ENCODE measurements around the gene PTK6. TPM values are rescaled to one million over a fixed set of nuclear protein-coding genes. Genes with fewer than 3 reads are reported as not detected.

Gene PTK6
- total and polyA plus RNA-seq, 4 experiments from 2014 or later = 0.31 to 0.59 TPM; not detected in 2

GRCh38 chr20:63544241-63544957, 7.2 kb upstream of the PTK6 start:
- intact Hi-C loops (cut with micrococcal nuclease) = no loop called here
- H3K36me3 Mint-ChIP-seq = no peaks in the 10 kb centered on the region
- H3K36me3 ChIP-seq (ENCODE audit: insufficient read depth, low read length) = no peaks in the 10 kb centered on the region
- no peak overlapping the region for H3K27ac Mint-ChIP-seq
- no peaks in the 10 kb centered on the region for H3K27me3 ChIP-seq (ENCODE audit: insufficient read depth, low read length)
- H3K27me3 Mint-ChIP-seq = peaks cover 2% of the 10 kb centered on the region in 2 donors
- no peaks in the 10 kb centered on the region for H3K9me3 Mint-ChIP-seq
- no peak overlapping the region for H3K4me3 Mint-ChIP-seq
- no peak overlapping the region for H3K4me3 ChIP-seq (ENCODE audit: low read length in 2 of 2)
- peaks cover 5% of the 10 kb centered on the region for H3K4me1 ChIP-seq (ENCODE audit: insufficient read depth, low read length)
- peaks cover 1 to 9% (median 4%) of the 10 kb centered on the region in 4 donors for H3K4me1 Mint-ChIP-seq
- H3K27ac ChIP-seq (ENCODE audit: low read depth, low read length) = no peak overlapping the region
- no peaks in the 10 kb centered on the region for H3K9me3 ChIP-seq (ENCODE audit: control insufficient read depth in 1 of 2, low read length in 2 of 2)
- ChIA-PET POLR2A (ENCODE audit: partially characterized antibody) (interaction anchor here (2.2 to 3.2 kb wide), 2 partner anchors 8 to 23 kb away, joined by 6 to 18 read pairs; no protein-coding TSS in a partner anchor), CTCF (ENCODE audit: partially characterized antibody) (interaction anchor here (0.6 to 1.2 kb wide), 2 partner anchors 237 to 242 kb away, joined by 3 read pairs; no protein-coding TSS in a partner anchor)
- DNase-seq = no peak

DNA sequence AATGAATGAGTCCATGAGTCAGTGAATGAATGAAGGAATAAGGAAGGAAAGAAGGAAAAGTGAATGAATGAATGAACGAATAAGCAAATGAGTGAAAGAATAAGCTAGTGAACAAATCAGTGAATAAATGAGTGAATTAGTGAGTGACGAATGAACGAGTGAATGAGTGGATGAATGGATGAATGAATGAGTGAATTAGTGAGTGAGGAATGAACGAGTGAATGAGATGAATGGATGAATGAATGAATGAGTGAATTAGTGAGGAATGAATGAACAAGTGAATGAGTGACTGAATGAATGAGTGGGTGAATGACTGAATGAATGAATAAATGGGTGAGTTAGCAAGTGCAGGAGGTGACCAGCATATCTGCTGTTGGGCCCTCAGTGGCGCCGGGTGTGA, 6.6 kb upstream of the PTK6 start:
- H3K9me3 Mint-ChIP-seq = no peaks in the 10 kb centered on the region
- no peak overlapping the region for H3K4me3 Mint-ChIP-seq
- Histone ChIP-seq H3K9me3 (ENCODE audit: control insufficient read depth in 1 of 2, low read length in 2 of 2) (no peaks in the 10 kb centered on the region), H3K4me1 (ENCODE audit: insufficient read depth, low read length) (peaks cover 10% of the 10 kb centered on the region), H3K4me3 (ENCODE audit: low read length in 2 of 2) (no peak overlapping the region), H3K27me3 (ENCODE audit: insufficient read depth, low read length) (no peaks in the 10 kb centered on the region), H3K27ac (ENCODE audit: low read depth, low read length) (no peak overlapping the region), H3K36me3 (ENCODE audit: insufficient read depth, low read length) (no peaks in the 10 kb centered on the region)
- H3K27ac Mint-ChIP-seq = peak overlapping the region in 2 of 7 donors; percentile 14 to 69
- H3K27me3 Mint-ChIP-seq = peaks cover 2% of the 10 kb centered on the region in 2 donors
- intact Hi-C loops (cut with micrococcal nuclease) = no loop called here
- peaks cover 1 to 9% (median 4%) of the 10 kb centered on the region in 4 donors for H3K4me1 Mint-ChIP-seq
- CTCF ChIA-PET (ENCODE audit: partially characterized antibody) = interaction anchor here (0.6 to 1.9 kb wide), 4 partner anchors 38 to 243 kb away, joined by 3 to 4 read pairs (median 3); no protein-coding TSS in a partner anchor
- POLR2A ChIA-PET (ENCODE audit: partially characterized antibody) = interaction anchor here (2.2 to 3.2 kb wide), 2 partner anchors 9 to 22 kb away, joined by 6 to 18 read pairs; no protein-coding TSS in a partner anchor
- no peak for DNase-seq
- H3K36me3 Mint-ChIP-seq = no peaks in the 10 kb centered on the region

- Mint-ChIP-seq H3K27ac (no peak overlapping the region), H3K4me3 (no peak overlapping the region), H3K27me3 (peaks cover 2% of the 10 kb centered on the region in 2 donors), H3K4me1 (peaks cover 1 to 14% (median 4%) of the 10 kb centered on the region in 4 donors), H3K36me3 (no peaks in the 10 kb centered on the region), H3K9me3 (no peaks in the 10 kb centered on the region)
- H3K36me3 ChIP-seq (ENCODE audit: insufficient read depth, low read length) = no peaks in the 10 kb centered on the region
- H3K27me3 ChIP-seq (ENCODE audit: insufficient read depth, low read length) = no peaks in the 10 kb centered on the region
- CTCF ChIA-PET (ENCODE audit: partially characterized antibody) = interaction anchor here (1.1 to 1.9 kb wide), 4 partner anchors 39 to 323 kb away, joined by 3 to 4 read pairs (median 3); partner anchors contain the start of gene TPD52L2
- POLR2A ChIA-PET (ENCODE audit: partially characterized antibody) = interaction anchor here (2.2 to 3.2 kb wide), 2 partner anchors 9 to 22 kb away, joined by 6 to 18 read pairs; no protein-coding TSS in a partner anchor
- H3K27ac ChIP-seq (ENCODE audit: low read depth, low read length) = no peak overlapping the region
- H3K4me1 ChIP-seq (ENCODE audit: insufficient read depth, low read length) = peaks cover 16% of the 10 kb centered on the region
- DNase-seq = no peak
- H3K9me3 ChIP-seq (ENCODE audit: control insufficient read depth in 1 of 2, low read length in 2 of 2) = no peaks in the 10 kb centered on the region
- no peak overlapping the region for H3K4me3 ChIP-seq (ENCODE audit: low read length in 2 of 2)
- intact Hi-C loops (cut with micrococcal nuclease) = no loop called here
Measured at GRCh38 chr20:63543131-63543530, 6.0 kb upstream of the PTK6 start.

- no peaks in the 10 kb centered on the region for H3K9me3 ChIP-seq (ENCODE audit: control insufficient read depth in 1 of 2, low read length in 2 of 2)
- Mint-ChIP-seq H3K9me3 (no peaks in the 10 kb centered on the region), H3K4me1 (peaks cover 1 to 18% (median 4%) of the 10 kb centered on the region in 4 donors), H3K36me3 (no peaks in the 10 kb centered on the region), H3K27me3 (peaks cover 2% of the 10 kb centered on the region in 2 donors), H3K27ac (peak overlapping the region in 1 of 7 donors; percentile 68), H3K4me3 (no peak overlapping the region)
- no peaks in the 10 kb centered on the region for H3K36me3 ChIP-seq (ENCODE audit: insufficient read depth, low read length)
- H3K4me1 ChIP-seq (ENCODE audit: insufficient read depth, low read length) = peaks cover 19% of the 10 kb centered on the region
- no peak for DNase-seq
- H3K4me3 ChIP-seq (ENCODE audit: low read length in 2 of 2) = no peak overlapping the region
- ChIA-PET CTCF (ENCODE audit: partially characterized antibody) (interaction anchor here (1.1 to 1.9 kb wide), 3 partner anchors 39 to 323 kb away, joined by 3 to 4 read pairs (median 3); partner anchors contain the start of gene TPD52L2), POLR2A (ENCODE audit: partially characterized antibody) (interaction anchor here (2.2 to 3.2 kb wide), 2 partner anchors 10 to 21 kb away, joined by 6 to 18 read pairs; no protein-coding TSS in a partner anchor)
- H3K27me3 ChIP-seq (ENCODE audit: insufficient read depth, low read length) = no peaks in the 10 kb centered on the region
- no peak overlapping the region for H3K27ac ChIP-seq (ENCODE audit: low read depth, low read length)
- intact Hi-C loops (cut with micrococcal nuclease) = no loop called here
Measured at GRCh38 chr20:63542696-63543095, 5.5 kb upstream of the PTK6 start.

- no peak for DNase-seq
- peaks cover 2% of the 10 kb centered on the region in 2 donors for H3K27me3 Mint-ChIP-seq
- H3K27ac ChIP-seq (ENCODE audit: low read depth, low read length) = no peak overlapping the region
- ChIA-PET CTCF (ENCODE audit: partially characterized antibody) (interaction anchor here (1.2 to 1.9 kb wide), 2 partner anchors 100 to 324 kb away, joined by 3 to 4 read pairs; partner anchors contain the start of gene TPD52L2), POLR2A (ENCODE audit: partially characterized antibody) (interaction anchor here (2.2 to 3.2 kb wide), 2 partner anchors 10 to 21 kb away, joined by 6 to 18 read pairs; no protein-coding TSS in a partner anchor)
- H3K36me3 Mint-ChIP-seq = no peaks in the 10 kb centered on the region
- H3K36me3 ChIP-seq (ENCODE audit: insufficient read depth, low read length) = no peaks in the 10 kb centered on the region
- intact Hi-C loops (cut with micrococcal nuclease) = no loop called here
- no peak overlapping the region for H3K27ac Mint-ChIP-seq
- peaks cover 25% of the 10 kb centered on the region for H3K4me1 ChIP-seq (ENCODE audit: insufficient read depth, low read length)
- H3K4me3 ChIP-seq (ENCODE audit: low read length in 2 of 2) = no peak overlapping the region
- no peaks in the 10 kb centered on the region for H3K9me3 ChIP-seq (ENCODE audit: control insufficient read depth in 1 of 2, low read length in 2 of 2)
- no peaks in the 10 kb centered on the region for H3K9me3 Mint-ChIP-seq
- no peak overlapping the region for H3K4me3 Mint-ChIP-seq
- H3K4me1 Mint-ChIP-seq = peaks cover 1 to 22% (median 4%) of the 10 kb centered on the region in 4 donors
- H3K27me3 ChIP-seq (ENCODE audit: insufficient read depth, low read length) = no peaks in the 10 kb centered on the region
Measured at GRCh38 chr20:63542031-63542559, 4.9 kb upstream of the PTK6 start.

GRCh38 chr20:63541371-63541770, 4.2 kb upstream of the PTK6 start:
- CTCF ChIA-PET (ENCODE audit: partially characterized antibody) = no interaction called here
- H3K4me3 ChIP-seq (ENCODE audit: low read length in 2 of 2) = no peak overlapping the region
- POLR2A ChIA-PET (ENCODE audit: partially characterized antibody) = no interaction called here

More at GRCh38 chr20:63541371-63541770, 4.2 kb upstream of the PTK6 start:
- Mint-ChIP-seq H3K36me3 (no peaks in the 10 kb centered on the region), H3K4me1 (peaks cover 3 to 22% (median 5%) of the 10 kb centered on the region in 4 donors), H3K9me3 (no peaks in the 10 kb centered on the region), H3K27me3 (peaks cover 2% of the 10 kb centered on the region in 2 donors), H3K4me3 (no peak overlapping the region), H3K27ac (no peak overlapping the region)
- H3K27me3 ChIP-seq (ENCODE audit: insufficient read depth, low read length) = no peaks in the 10 kb centered on the region
- intact Hi-C loops (cut with micrococcal nuclease) = no loop called here
- no peak for DNase-seq
- H3K9me3 ChIP-seq (ENCODE audit: control insufficient read depth in 1 of 2, low read length in 2 of 2) = no peaks in the 10 kb centered on the region
- H3K36me3 ChIP-seq (ENCODE audit: insufficient read depth, low read length) = no peaks in the 10 kb centered on the region
- peaks cover 31% of the 10 kb centered on the region for H3K4me1 ChIP-seq (ENCODE audit: insufficient read depth, low read length)
- no peak overlapping the region for H3K27ac ChIP-seq (ENCODE audit: low read depth, low read length)
